GM12801 (cell line): ENCODE results near the gene MUC5B.

Source experiments
- TF ChIP-seq, protein P1 (sequence below): IDR thresholded peaks from one replicate; pipeline ENCODE4 v1.5.1; 2011; ENCODE audit warnings: control low read depth; ENCODE audit not compliant: insufficient read length; ENCODE audit errors: extremely low read depth

The MUC5B gene

DNA sequence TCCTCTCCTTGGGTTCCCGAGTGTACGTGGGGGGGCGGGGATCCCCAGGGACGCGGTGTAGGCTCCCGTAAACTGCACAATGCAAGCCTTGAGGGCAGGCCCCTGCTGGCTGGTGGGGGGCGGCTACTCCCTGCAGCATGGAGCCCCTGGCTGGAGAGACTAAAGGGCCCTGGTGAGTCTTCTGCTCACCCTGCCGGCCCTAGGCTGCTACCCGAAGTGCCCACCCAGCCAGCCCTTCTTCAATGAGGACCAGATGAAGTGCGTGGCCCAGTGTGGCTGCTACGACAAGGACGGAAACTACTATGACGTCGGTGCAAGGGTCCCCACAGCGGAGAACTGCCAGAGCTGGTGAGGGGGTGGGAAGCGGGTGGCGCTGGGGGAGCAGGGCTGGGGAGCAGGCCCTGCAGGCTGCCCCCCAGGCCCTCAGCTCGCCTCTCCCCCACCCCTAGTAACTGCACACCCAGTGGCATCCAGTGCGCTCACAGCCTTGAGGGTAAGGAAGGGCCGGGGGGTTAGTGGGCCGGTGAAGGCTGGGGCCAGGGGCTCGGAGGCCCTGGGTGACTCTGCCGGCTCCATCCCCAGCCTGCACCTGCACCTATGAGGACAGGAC, 16.8 kb downstream of the MUC5B start:
- TF ChIP-seq, protein P1, sequence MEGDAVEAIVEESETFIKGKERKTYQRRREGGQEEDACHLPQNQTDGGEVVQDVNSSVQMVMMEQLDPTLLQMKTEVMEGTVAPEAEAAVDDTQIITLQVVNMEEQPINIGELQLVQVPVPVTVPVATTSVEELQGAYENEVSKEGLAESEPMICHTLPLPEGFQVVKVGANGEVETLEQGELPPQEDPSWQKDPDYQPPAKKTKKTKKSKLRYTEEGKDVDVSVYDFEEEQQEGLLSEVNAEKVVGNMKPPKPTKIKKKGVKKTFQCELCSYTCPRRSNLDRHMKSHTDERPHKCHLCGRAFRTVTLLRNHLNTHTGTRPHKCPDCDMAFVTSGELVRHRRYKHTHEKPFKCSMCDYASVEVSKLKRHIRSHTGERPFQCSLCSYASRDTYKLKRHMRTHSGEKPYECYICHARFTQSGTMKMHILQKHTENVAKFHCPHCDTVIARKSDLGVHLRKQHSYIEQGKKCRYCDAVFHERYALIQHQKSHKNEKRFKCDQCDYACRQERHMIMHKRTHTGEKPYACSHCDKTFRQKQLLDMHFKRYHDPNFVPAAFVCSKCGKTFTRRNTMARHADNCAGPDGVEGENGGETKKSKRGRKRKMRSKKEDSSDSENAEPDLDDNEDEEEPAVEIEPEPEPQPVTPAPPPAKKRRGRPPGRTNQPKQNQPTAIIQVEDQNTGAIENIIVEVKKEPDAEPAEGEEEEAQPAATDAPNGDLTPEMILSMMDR: no peak

GRCh38 chr11:1240771-1241170, 17.9 kb downstream of the MUC5B start:
- TF ChIP-seq, protein P1: no peak

GRCh38 chr11:1241706-1242105, 18.8 kb downstream of the MUC5B start:
- TF ChIP-seq, protein P1: no peak

DNA sequence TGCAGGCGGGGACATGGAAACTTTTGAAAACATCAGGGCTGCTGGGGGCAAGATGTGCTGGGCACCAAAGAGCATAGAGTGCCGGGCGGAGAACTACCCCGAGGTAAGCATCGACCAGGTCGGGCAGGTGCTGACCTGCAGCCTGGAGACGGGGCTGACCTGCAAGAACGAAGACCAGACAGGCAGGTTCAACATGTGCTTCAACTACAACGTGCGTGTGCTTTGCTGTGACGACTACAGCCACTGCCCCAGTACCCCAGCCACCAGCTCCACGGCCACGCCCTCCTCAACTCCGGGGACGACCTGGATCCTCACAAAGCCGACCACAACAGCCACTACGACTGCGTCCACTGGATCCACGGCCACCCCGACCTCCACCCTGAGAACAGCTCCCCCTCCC, 19.4 kb downstream of the MUC5B start:
- TF ChIP-seq, protein P1: no peak

DNA sequence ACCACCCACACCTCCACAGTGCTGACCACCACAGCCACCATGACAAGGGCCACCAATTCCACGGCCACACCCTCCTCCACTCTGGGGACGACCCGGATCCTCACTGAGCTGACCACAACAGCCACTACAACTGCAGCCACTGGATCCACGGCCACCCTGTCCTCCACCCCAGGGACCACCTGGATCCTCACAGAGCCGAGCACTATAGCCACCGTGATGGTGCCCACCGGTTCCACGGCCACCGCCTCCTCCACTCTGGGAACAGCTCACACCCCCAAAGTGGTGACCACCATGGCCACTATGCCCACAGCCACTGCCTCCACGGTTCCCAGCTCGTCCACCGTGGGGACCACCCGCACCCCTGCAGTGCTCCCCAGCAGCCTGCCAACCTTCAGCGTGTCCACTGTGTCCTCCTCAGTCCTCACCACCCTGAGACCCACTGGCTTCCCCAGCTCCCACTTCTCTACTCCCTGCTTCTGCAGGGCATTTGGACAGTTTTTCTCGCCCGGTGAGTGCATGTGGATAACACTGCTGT, 28.4 kb downstream of the MUC5B start:
- TF ChIP-seq, protein P1: no peak

DNA sequence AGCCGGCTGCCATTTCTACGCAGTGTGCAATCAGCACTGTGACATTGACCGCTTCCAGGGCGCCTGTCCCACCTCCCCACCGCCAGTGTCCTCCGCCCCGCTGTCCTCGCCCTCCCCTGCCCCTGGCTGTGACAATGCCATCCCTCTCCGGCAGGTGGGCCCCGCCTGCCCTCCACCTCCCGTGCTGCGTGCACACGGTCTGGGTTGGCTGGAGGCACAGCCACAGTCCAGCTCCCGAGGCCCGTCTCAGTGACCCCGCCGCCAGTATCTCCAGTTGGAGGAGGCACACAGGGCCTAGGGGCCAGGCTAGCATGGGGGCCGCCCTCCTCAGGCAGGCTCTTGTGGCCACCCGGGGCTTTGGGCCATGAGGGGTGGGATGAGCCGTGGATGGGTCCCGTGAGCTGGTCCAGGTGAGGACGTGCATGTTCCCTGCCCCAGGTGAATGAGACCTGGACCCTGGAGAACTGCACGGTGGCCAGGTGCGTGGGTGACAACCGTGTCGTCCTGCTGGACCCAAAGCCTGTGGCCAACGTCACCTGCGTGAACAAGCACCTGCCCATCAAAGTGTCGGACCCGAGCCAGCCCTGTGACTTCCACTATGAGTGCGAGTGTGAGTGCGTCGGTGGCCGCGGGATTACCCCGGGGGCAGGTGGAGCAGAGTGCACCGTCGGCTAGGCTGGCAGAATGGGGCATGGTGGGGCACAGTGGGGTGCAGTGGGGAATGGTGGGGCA, 29.7 kb downstream of the MUC5B start:
- TF ChIP-seq, protein P1: no peak

DNA sequence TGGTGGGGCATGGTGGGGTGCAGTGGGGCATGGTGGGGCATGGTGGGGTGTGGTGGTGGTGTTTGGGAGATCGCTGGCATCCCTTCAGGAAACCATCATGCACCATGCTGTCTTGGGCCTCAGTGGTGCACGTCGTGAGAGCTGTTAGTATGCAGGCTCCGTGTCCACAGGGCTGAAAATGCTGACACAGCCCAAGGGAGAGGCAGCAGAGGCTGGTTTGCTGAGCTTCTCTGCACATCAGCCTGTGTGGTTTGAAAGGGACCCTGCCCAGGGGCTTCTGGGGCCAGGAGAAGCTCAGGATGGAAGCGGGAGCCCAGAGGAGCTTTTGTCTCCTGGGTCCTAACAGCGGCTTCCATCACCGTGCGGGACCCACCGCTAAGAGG, 30.2 kb downstream of the MUC5B start:
- TF ChIP-seq, protein P1: no peak
